GM10248 (cell line): ENCODE measurements around the gene DLGAP1.

Experiments
- CTCF ChIA-PET: fragments of 300-600 bp; sonication (Branson Sonifier 250); formaldehyde crosslinking; extraction: SDS; loops from one replicate; lab custom pipeline; 2021; ENCODE audit warnings: antibody characterized with exemption; lab: Yijun Ruan, JAX
- POLR2A ChIA-PET: fragments of 350-650 bp; sonication (Branson Sonifier 250); formaldehyde crosslinking; extraction: SDS; loops from one replicate; lab custom pipeline; 2020; ENCODE audit warnings: antibody characterized with exemption; lab: Yijun Ruan, JAX
- DNase-seq: peaks from one replicate; pipeline ENCODE4 v3.0.0; 2012; ENCODE audit errors: extremely low spot score
- CTCF ChIP-seq: IDR thresholded peaks from 2 replicates; pipeline ENCODE4 v1.5.1; 2012; ENCODE audit warnings: mild to moderate bottlenecking, low read depth; ENCODE audit errors: extremely low read depth, missing control alignments, control extremely low read depth

Gene DLGAP1

GRCh38 chr18:3502650-3503049 is 952.5 kb downstream of the DLGAP1 start:
- no peak for TF ChIP-seq CTCF
- CTCF ChIA-PET: no interaction called here
- no peak for DNase-seq
- POLR2A ChIA-PET: no interaction called here

- POLR2A ChIA-PET: no interaction called here
- no peak for DNase-seq
Observed at GRCh38 chr18:3500016-3500415, 955.1 kb downstream of the DLGAP1 start.

GRCh38 chr18:3499501-3499900 is 955.6 kb downstream of the DLGAP1 start:
- DNase-seq: no peak
- CTCF ChIA-PET: no interaction called here
- POLR2A ChIA-PET: no interaction called here
- TF ChIP-seq CTCF: no peak

More at GRCh38 chr18:3500016-3500415, 955.1 kb downstream of the DLGAP1 start:
- CTCF ChIA-PET: interaction anchor here (1.5 kb wide), 1 partner anchor 77 kb away, joined by 4 read pairs; no protein-coding TSS in a partner anchor
- no peak for TF ChIP-seq CTCF

- ChIA-PET POLR2A (no interaction called here), CTCF (no interaction called here)
- peak; percentile 32 for DNase-seq
- no peak for TF ChIP-seq CTCF
Observed at GRCh38 chr18:3498698-3499471, 956.2 kb downstream of the DLGAP1 start.

GRCh38 chr18:3495691-3496430 is 959.2 kb downstream of the DLGAP1 start:
- POLR2A ChIA-PET: no interaction called here
- TF ChIP-seq CTCF: no peak
- CTCF ChIA-PET: interaction anchor here (0.9 to 1.6 kb wide), 2 partner anchors 39 to 90 kb away, joined by 3 read pairs; no protein-coding TSS in a partner anchor
- DNase-seq: no peak

GRCh38 chr18:3494569-3494968 is 960.5 kb downstream of the DLGAP1 start:
- ChIA-PET CTCF (interaction anchor here (1.6 kb wide), 1 partner anchor 28 kb away, joined by 4 read pairs; no protein-coding TSS in a partner anchor), POLR2A (no interaction called here)
- TF ChIP-seq CTCF: no peak
- no peak for DNase-seq
